SK-N-MC (cell line): ENCODE results near the gene POLG2.
"Not testable (repeated sequence)": the region's sequence is repeated elsewhere in the genome, so short reads cannot be mapped to it uniquely, and the experiment has no call there.

Experiments
- DNase-seq: peaks from one replicate; pipeline ENCODE4 v3.0.0-alpha.2; 2011; ENCODE audit warnings: low read depth, low spot score
- H3K27ac ChIP-seq: fragments of 200-600 bp; sonication (generic); 2 replicates; pipeline ENCODE4 v1.5.1; 2016; ENCODE audit warnings: mixed run types
- H3K36me3 ChIP-seq: fragments of 200-600 bp; sonication (generic); 2 replicates; pipeline ENCODE4 v1.6.1; 2017; ENCODE audit warnings: antibody characterized with exemption, low read length, mixed read lengths; ENCODE audit not compliant: insufficient read depth
- H3K4me3 ChIP-seq: fragments of 200-600 bp; sonication (generic); 2 replicates; pipeline ENCODE4 v1.5.1; 2016
- H3K9ac ChIP-seq: fragments of 200-600 bp; sonication (generic); 2 replicates; pipeline ENCODE4 v1.8.0; 2017; ENCODE audit warnings: mixed run types, mixed read lengths; ENCODE audit not compliant: insufficient read length
- H3K9me3 ChIP-seq: fragments of 200-600 bp; sonication (generic); 2 replicates; pipeline ENCODE4 v1.6.1; 2017; ENCODE audit warnings: low read depth, mild to moderate bottlenecking, antibody characterized with exemption, low read length, moderate library complexity, mixed read lengths
- EZH2 ChIP-seq: fragments of 200-600 bp; sonication (generic); IDR thresholded peaks from one replicate; pipeline ENCODE4 v1.6.1; 2017; ENCODE audit warnings: antibody characterized with exemption
- FOXP2 ChIP-seq: optimal IDR thresholded peaks from 2 replicates; pipeline ENCODE3; 2011; ENCODE audit warnings: mild to moderate bottlenecking, moderate library complexity; ENCODE audit not compliant: insufficient read depth; ENCODE audit errors: extremely low read length, control extremely low read depth
- POLR2AphosphoS5 ChIP-seq: IDR thresholded peaks from 2 replicates; pipeline ENCODE4 v1.6.1; 2012; ENCODE audit warnings: mild to moderate bottlenecking, low read depth, low read length, borderline replicate concordance

POLG2 gene

GRCh38 chr17:64498308-64499203, 1.7 kb upstream of the POLG2 start:
- peak overlapping the region; percentile 92 for H3K27ac ChIP-seq
- TF ChIP-seq POLR2AphosphoS5 (no peak; the same call in 1 of the 2 replicates), FOXP2 (no peak), EZH2 (no peak)
- H3K9me3 ChIP-seq = no peaks in the 10 kb centered on the region
- peaks cover 60% of the 10 kb centered on the region for H3K36me3 ChIP-seq
- no peak overlapping the region for H3K4me3 ChIP-seq
- no peak for DNase-seq
- no peak overlapping the region for H3K9ac ChIP-seq

DNA sequence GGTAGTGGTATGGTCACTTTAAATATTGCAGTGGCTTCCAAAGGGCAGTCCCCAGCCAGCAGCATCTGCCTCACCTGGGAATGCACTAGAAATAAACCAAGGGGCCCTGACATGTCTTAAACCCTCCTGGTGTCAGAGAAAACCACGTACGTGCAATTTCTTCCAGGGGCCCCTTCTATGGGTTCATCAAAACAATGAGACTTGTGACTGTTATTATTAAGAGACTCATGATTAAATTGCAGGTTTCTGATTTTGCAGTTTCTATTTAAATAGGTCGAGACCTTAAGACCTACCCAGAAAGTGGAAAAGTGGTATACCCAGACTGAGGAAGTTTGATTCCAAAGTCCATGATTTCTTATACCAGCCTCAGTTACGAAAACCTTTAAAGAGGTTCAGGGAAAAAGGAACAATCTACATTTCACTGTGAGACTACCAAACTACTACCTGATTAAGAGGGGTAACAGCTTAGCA, 746 bp upstream of the POLG2 start:
- peak overlapping the region; percentile 92 for H3K27ac ChIP-seq
- peaks cover 58% of the 10 kb centered on the region for H3K36me3 ChIP-seq

GRCh38 chr17:64496348-64496785, 487 bp downstream of the POLG2 start:
- Histone ChIP-seq H3K9me3 (no peaks in the 10 kb centered on the region), H3K27ac (peak overlapping the region; percentile 92; the same call in 1 of the 2 replicates), H3K9ac (peak overlapping the region; percentile 84), H3K4me3 (peak overlapping the region; percentile 93), H3K36me3 (peaks cover 58% of the 10 kb centered on the region)
- TF ChIP-seq POLR2AphosphoS5 = no peak
- no peak for TF ChIP-seq EZH2
- TF ChIP-seq FOXP2 = no peak
- DNase-seq = no peak

More for the DNA sequence above, 746 bp upstream of the POLG2 start:
- Histone ChIP-seq H3K4me3 (peak overlapping the region; percentile 93), H3K9ac (peak overlapping the region; percentile 79), H3K9me3 (no peaks in the 10 kb centered on the region)
- DNase-seq = no peak
- TF ChIP-seq FOXP2 = no peak
- no peak for TF ChIP-seq POLR2AphosphoS5
- TF ChIP-seq EZH2 = no peak

DNA sequence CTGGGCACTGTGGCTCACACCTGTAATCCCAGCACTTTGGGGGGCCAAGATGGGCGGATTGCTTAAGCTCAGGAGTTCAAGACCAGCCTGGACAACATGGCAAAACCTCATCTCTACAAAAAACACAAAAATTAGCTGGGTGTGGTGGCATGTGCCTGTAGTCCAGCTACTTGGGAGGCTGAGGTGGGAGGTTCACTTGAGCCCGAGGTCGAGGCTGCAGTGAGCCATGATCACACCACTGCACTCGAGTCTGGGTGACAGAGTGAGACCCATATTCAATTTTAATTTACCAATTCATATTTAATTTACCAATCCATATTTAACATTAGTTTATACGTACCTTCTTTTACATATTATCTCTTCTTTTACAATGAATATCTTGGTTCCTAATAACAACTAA, 1.6 kb downstream of the POLG2 start:
- peaks cover 56% of the 10 kb centered on the region for H3K36me3 ChIP-seq
- DNase-seq = not testable (repeated sequence)

DNA sequence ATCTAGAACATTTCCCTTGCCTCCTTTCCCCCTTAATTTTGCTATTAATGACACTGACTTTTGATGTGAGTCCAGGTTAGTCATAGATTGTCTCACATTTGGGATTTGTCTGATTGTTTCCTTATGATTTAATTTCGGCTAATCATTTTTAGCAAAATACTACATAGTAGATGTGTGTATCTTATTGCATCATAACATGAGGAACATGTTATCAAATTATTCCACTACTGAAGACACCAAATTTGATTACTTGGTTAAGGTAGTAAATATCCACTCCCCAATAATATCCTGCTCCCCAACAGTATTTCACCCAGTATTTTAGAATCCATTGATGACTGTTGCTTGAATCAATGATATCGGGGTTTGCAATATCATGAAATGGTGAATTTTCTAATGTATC, 2.7 kb downstream of the POLG2 start:
- TF ChIP-seq FOXP2 (no peak), EZH2 (no peak), POLR2AphosphoS5 (no peak)
- Histone ChIP-seq H3K9me3 (no peaks in the 10 kb centered on the region), H3K4me3 (peak overlapping the region; percentile 19; the same call in 1 of the 2 replicates), H3K36me3 (peaks cover 54% of the 10 kb centered on the region), H3K27ac (0 out of 2 replicates have a peak overlapping the region, but pooled peaks have one; percentile 40), H3K9ac (no peak overlapping the region)
- no peak for DNase-seq

More for the DNA sequence above, 1.6 kb downstream of the POLG2 start:
- not testable (repeated sequence) for H3K9me3 ChIP-seq, H3K27ac ChIP-seq, H3K9ac ChIP-seq
- H3K4me3 ChIP-seq = peak overlapping the region; percentile 93

DNA sequence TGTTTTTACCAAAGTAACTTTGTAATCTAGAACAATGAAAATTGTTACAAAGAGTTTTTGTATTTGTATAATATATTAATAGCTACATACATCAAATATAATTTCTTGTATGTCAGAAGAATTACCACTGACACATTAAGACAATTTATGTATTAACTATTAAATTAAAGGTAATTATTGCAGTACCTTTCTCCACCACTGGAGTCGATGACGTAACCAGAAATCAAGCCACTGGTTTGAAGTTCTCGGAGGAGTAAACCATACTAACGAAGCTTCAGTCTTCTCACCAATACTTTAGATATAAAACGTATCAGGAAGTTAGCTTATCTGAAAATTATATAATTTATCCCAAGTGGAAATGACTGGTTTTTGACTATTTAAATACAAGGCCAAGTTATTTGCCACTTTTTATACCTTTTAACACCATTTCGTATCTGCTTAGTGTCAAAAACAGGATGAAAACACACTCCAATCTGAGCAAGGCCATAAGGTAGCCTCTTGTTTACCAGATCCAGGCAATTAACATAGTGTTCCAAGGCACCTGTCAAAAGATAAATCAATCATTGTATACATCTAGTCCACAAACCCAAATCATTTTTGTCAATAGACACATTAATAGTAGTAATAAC, 4.3 kb downstream of the POLG2 start:
- H3K36me3 ChIP-seq = peaks cover 40% of the 10 kb centered on the region
- H3K27ac ChIP-seq = peak overlapping the region; percentile 14; the same call in 1 of the 2 replicates
- H3K9me3 ChIP-seq = no peaks in the 10 kb centered on the region
- no peak overlapping the region for H3K9ac ChIP-seq
- TF ChIP-seq EZH2 (no peak), POLR2AphosphoS5 (no peak), FOXP2 (no peak)
- H3K4me3 ChIP-seq = no peak overlapping the region
- DNase-seq = no peak

DNA sequence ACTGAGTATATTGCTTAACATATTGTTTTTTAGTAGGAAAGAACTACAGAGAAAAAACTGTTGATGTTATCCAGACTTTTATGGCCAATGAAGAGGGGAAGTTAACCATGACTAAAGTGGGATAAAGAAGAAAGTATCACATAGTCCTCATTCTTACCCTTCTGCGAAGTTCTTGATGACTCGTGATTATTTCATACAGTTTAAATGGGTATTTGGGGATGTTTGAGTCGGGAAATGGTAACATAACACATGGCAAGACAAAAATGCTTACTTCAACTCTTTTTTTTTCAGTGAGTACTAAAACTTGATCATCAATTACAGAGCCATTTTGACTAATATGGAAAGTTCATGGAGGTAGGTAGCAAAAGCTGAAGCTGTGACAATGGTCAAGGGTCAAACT, 4.9 kb downstream of the POLG2 start:
- no peak for DNase-seq
- TF ChIP-seq FOXP2 (no peak), EZH2 (no peak), POLR2AphosphoS5 (no peak)
- Histone ChIP-seq H3K9ac (no peak overlapping the region), H3K9me3 (no peaks in the 10 kb centered on the region), H3K36me3 (peaks cover 42% of the 10 kb centered on the region), H3K27ac (peak overlapping the region; percentile 14; the same call in 1 of the 2 replicates), H3K4me3 (no peak overlapping the region)

- H3K9me3 ChIP-seq = no peaks in the 10 kb centered on the region
- TF ChIP-seq FOXP2 (no peak), POLR2AphosphoS5 (no peak), EZH2 (no peak)
- H3K36me3 ChIP-seq = peaks cover 44% of the 10 kb centered on the region
- DNase-seq = no peak
- no peak overlapping the region for H3K9ac ChIP-seq
- H3K27ac ChIP-seq = no peak overlapping the region
- H3K4me3 ChIP-seq = no peak overlapping the region
Observed at GRCh38 chr17:64491034-64491860, 5.6 kb downstream of the POLG2 start.
